ENCODE data around the gene SMAD2. TPM values are rescaled to one million over a fixed set of nuclear protein-coding genes. Genes with fewer than 3 reads are reported as not detected.
A peak's percentile ranks its signal among the peaks of the same experiment; 100 is the strongest.

SMAD2 gene
- polyA plus RNA-seq, 5 donors = 63.0 to 92.6 (median 85.8) TPM

- DNase-seq = no peak
Measured at GRCh38 chr18:47935321-47936055, 5.0 kb upstream of the SMAD2 start.

DNA sequence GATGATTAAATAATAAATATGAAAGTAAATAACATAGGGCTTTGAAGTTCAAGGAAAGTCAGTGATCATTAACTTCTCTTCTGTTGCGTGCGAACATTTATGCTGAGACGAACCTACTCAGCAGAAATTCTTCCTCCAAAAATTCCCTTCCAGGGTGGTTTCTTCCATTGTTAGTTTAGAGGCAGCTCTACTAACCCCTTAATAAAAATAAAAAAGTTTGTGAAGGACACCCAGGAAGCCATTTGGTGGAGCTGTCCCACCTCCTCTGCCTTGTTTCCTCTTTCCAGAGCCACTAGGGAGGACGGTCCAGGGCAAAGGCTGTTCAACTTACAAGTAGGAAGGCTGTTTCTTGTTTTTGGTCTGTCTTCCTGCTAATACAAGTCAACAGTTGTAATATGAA is 2.1 kb upstream of the SMAD2 start:
- no peak for DNase-seq

GRCh38 chr18:47932190-47932589 is 1.7 kb upstream of the SMAD2 start:
- no peak for DNase-seq

GRCh38 chr18:47931718-47932103 is 1.3 kb upstream of the SMAD2 start:
- DNase-seq = peak in 1 of 2 donors; percentile 19

GRCh38 chr18:47930931-47931717 is 665 bp upstream of the SMAD2 start:
- DNase-seq = peak; percentile 95 to 96

DNA sequence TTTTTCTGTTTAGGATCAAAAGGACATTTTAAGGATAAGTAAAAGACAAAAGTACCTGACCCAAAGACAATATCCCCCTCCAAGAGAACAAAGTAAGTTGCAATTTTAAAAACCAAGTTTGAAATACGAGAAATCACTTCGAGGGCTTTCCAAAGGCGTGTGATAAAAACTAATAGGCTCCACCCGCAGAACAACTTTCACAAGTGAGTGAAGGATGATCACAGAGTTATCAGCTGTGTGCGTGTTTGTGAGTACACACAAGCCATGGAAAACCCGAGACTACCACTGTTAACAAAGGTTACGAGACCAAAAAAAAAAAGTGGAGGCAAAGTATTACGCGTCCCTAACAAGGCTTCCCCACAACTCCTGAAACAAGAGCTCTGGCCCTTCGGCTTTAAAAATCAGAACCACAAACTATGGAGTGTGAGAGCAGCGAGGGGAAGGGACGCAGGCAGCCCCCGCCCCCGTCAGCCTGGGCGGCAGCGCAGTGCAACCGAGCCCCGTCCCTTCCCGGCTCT is 719 bp downstream of the SMAD2 start:
- no peak for DNase-seq

- DNase-seq = no peak
Measured at GRCh38 chr18:47928466-47928865, 2.0 kb downstream of the SMAD2 start.

GRCh38 chr18:47926101-47926850 is 4.2 kb downstream of the SMAD2 start:
- no peak for DNase-seq

DNA sequence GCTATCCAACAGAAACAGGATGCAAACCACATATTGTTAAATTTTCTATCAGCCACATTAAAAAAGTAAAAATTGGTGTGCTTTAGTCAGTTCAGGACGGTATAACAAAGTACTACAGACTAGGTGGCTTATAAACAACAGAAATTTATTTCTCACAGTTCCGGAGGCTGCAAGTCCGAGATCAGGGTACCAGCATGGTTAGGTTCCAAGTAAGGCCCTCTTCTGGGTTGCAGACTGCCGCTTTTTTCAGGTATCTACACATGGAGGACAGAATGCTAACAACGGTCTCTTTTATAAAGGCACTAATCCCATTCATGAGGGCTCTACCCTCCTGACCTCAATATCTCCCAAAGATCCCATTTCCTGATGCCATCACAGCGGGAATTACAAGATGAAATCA is 10.5 kb downstream of the SMAD2 start:
- DNase-seq = no peak

DNA sequence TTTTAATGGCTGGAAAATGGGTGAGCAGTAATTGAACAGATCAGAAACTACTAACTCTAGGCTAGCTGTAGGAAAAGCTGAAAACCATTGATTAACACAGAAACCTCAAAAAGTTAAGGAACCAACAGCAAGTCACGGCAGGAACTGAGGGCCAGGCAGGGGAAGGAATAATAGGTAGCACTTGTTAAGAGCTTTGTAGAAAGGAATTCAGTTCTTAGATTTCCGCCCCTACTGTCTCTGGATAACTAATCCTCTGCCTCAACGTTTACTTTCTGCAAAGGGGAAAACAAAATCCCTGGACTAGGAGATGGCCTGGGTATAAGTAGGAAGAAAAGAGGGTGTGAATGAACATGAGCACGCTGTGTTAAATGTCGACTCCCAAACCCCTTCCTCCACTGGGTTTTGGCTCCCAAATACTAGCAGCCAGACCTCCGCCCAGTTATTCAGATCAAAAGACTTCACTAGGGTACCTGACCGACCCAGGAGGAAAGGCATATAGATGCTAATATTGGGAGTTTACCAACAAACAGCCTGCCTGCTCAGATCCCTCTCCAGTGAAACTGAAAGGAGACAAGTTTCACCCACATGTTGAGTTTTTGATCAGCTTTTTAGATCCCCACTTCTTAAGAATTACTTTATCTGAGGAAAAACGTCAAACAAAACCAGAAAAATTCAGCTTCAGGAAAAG is 12.4 kb downstream of the SMAD2 start:
- no peak for DNase-seq

DNA sequence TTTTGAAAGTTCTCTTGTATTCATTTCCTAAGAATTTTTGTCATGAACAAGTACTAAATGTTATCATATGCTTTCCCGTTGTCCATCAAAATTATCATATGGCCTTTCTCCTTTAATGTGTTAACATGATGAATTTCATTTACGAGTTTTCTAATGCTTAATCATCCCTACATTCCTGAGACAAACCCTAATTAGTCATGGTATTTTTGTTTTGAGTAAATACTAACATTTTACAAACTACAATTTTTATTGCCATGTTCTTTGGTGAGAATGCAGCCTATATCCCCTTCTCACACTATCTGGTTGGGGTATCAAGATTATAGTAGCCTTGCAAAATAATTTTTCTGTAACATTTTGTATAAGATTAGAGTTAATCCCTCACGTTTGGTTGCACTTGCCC is 14.5 kb downstream of the SMAD2 start:
- no peak for DNase-seq

DNA sequence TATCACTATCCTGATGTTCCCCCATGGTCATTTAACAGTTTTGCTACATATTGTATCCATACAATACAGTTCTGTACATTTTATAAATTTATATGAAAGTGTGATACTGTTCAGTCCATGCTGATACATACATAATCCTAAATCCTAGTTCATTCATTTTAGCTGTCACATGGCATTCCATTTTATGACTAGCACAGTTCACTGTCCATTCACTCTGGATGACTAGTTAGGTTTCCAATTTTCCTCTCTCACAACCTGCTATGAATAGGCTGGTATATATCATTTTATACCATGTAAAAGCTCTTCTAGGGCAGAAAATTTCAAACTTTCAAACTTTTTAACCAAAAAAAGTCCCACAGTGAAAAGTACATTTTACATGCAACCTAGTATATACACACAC is 15.2 kb downstream of the SMAD2 start:
- no peak for DNase-seq

- DNase-seq = no peak
Measured at GRCh38 chr18:47912794-47913585, 17.5 kb downstream of the SMAD2 start.

GRCh38 chr18:47912343-47912742 is 18.1 kb downstream of the SMAD2 start:
- no peak for DNase-seq

- no peak for DNase-seq
Measured at GRCh38 chr18:47911877-47912276, 18.6 kb downstream of the SMAD2 start.

DNA sequence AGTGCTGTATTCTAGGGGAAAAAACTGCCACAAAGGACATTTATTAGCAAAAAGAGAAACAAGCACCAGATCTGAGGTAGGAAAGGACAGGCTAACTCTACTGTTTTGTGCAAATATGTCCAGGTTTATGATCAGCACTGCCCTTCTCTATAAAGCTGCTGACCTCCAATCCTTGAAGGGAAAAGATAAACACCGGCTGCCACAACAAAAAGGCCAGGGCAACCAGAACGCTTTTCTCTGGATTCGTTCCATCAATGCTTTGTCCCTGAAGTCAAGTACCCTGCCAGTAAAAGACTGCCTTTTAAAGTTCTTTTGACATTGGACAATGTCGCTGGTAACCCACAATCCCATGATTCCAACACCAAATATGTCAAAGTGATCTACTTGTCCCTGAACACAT is 21.0 kb downstream of the SMAD2 start:
- DNase-seq = no peak

- no peak for DNase-seq
Measured at GRCh38 chr18:47908592-47908991, 21.9 kb downstream of the SMAD2 start.

DNA sequence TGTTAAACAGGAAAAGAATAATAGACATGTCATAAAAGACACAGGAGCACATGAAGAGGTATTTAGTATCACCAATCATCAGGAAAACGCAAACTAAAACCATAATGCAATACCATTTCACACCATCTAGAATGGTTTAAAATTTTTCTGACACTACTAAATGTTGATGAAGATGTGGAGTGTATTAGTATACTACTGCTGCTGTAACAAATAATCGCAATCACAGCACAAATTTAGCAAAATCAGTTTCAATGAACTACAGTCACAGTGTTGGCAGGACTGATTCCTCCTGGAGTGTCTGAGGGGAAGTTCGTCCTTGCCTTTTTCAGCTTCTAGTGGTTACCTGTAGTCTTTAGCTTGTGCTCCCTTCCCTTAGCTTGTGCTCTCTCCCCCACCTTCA is 24.1 kb downstream of the SMAD2 start:
- no peak for DNase-seq

GRCh38 chr18:47903809-47904208 is 26.6 kb downstream of the SMAD2 start:
- no peak for DNase-seq

DNA sequence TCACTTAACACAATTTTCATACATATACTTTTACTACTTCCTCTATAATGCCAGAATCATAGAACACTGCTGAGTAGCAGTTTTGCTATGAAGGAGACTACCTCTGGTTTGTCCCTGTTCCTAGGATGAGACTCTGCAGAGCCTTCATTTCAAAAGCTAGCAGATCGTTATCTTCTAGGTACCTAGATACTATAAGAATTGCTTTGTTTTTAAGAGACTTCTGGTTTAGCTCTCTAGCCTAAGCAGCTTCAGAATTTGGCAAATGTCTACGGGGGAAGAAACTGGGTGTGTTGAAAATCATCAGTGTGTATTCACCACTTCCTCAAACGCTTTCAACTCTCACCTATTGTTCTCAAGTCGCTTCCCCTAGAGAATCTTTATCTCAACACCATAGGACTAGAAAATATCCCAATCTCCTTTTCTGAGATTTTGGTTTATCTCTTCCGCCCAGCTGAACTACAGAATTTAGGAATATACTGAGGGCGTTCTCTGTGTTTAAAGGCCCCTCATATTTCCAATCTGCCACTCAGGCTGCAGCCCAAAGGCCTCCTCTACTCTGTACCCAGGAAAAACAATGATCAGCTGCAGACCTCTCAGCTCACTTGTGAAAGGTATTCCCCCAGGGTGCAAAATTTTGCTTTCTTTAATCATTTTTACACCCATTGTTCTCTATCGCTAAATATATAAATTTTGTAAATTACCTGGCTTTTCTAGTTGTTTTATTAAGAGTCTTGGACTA is 28.7 kb downstream of the SMAD2 start:
- DNase-seq = no peak

Measured in right lung (tissue), 5 donors.